Kidney (tissue), 14 donors: ENCODE measurements around the gene AUTS2. TPM values are rescaled to one million over a fixed set of nuclear protein-coding genes. Genes with fewer than 3 reads are reported as not detected.

Source experiments
- DNase-seq, 5 donors: peaks; one replicate each; pipeline ENCODE4 v3.0.0-alpha.2; 2013 to 2020
- FAIRE-seq: peaks from 2 replicates; lab custom pipeline; 2012; peaks lifted over from hg19 to GRCh38; lab: Jason Lieb, UNC
- H3K27ac ChIP-seq, 2 donors: one replicate each; pipeline ENCODE4 v1.7.0; 2013; ENCODE audit warnings: low read depth in 2 of 2, low read length in 2 of 2, inconsistent platforms in 1 of 2
- H3K27me3 ChIP-seq: one replicate; pipeline ENCODE4 v1.7.1; 2013; ENCODE audit warnings: low read length, inconsistent platforms; ENCODE audit not compliant: control insufficient read depth, insufficient read depth
- H3K36me3 ChIP-seq, 3 donors: one replicate each; pipeline versions ENCODE4 v1.7.0 to v1.7.1; 2013; ENCODE audit warnings: low read length in 3 of 3, control low read depth in 1 of 3, inconsistent platforms in 1 of 3; ENCODE audit not compliant: insufficient read depth in 3 of 3, control insufficient read depth in 2 of 3
- H3K4me1 ChIP-seq, 3 donors: one replicate each; pipeline versions ENCODE4 v1.7.0 to v1.7.1; 2013; ENCODE audit warnings: low read length in 3 of 3, inconsistent platforms in 1 of 3, low read depth in 1 of 3; ENCODE audit not compliant: control insufficient read depth in 2 of 3, insufficient read depth in 2 of 3
- H3K4me3 ChIP-seq, 3 donors: one replicate each; pipeline versions ENCODE4 v1.7.0 to v1.8.1; 2013; ENCODE audit warnings: low read length in 3 of 3, control low read depth in 1 of 3, inconsistent platforms in 1 of 3
- H3K9ac ChIP-seq, 3 donors: one replicate each; pipeline versions ENCODE4 v1.7.0 to v1.7.1; 2013; ENCODE audit warnings: low read length in 3 of 3, control low read depth in 1 of 3, inconsistent platforms in 1 of 3
- H3K9me3 ChIP-seq, 3 donors: one replicate each; pipeline versions ENCODE4 v1.7.0 to v1.7.1; 2013; ENCODE audit warnings: low read length in 3 of 3, control low read depth in 1 of 3, inconsistent platforms in 1 of 3; ENCODE audit not compliant: control insufficient read depth in 2 of 3, insufficient read depth in 1 of 3
- CTCF ChIP-seq: IDR thresholded peaks from 3 replicates; pipeline ENCODE4 v1.5.1; 2012; ENCODE audit warnings: mild to moderate bottlenecking, moderate library complexity, borderline replicate concordance; ENCODE audit not compliant: insufficient read depth; ENCODE audit errors: extremely low read depth
- intact Hi-C: fragments of 100-400 bp; cut with DNase I; formaldehyde crosslinking; loops from one replicate; pipeline ENCODE4 v1.11.1; 2022
- polyA plus RNA-seq: library from polyadenylated mRNA; stranded (reverse); fragments of 350-450 nt; fragmentation: Illumina TruSeq; extraction: RNeasy Lipid Tissue Mini Kit (QIAGEN cat#74804); gene quantifications from one replicate; pipeline ENCODE4 v1.2.3, GENCODE V29; 2014; ENCODE audit warnings: low read depth, low replicate concordance; ENCODE audit not compliant: insufficient read depth
- total RNA-seq: library from RNA; stranded (reverse); fragmentation: NEBNext Ultra II Directional; extraction: Animal tissue kit (Norgen Biotek cat#: 25700); gene quantifications from one replicate; pipeline ENCODE4 v1.2.1, GENCODE V29; 2021
- donor health status: control.
- donor health status: control.
- donor health status: control.
- donor health status: control.
- donor health status: control.
- donor health status: DM: yes; HTN: yes; CAD: no.
- donor health status: Normal renal cell carcinoma (clear cell type).

Gene AUTS2
- total and polyA plus RNA-seq, 2 donors from 2014 or later, result 5.2 to 33.8 TPM

- no peak for DNase-seq
- intact Hi-C loops, result no loop called here
- Histone ChIP-seq H3K27ac (no peak overlapping the region), H3K36me3 (no peaks in the 10 kb centered on the region), H3K27me3 (no peaks in the 10 kb centered on the region), H3K4me3 (no peak overlapping the region), H3K4me1 (peaks cover 0 to 5% (median 3%) of the 10 kb centered on the region in 3 donors), H3K9me3 (no peaks in the 10 kb centered on the region), H3K9ac (no peak overlapping the region)
- no peak for FAIRE-seq
- TF ChIP-seq CTCF, result no peak
Measured at GRCh38 chr7:70706698-70707097, 1108.4 kb downstream of the AUTS2 start.

- FAIRE-seq (no peak), DNase-seq (peak in 1 of 5 donors; percentile 40)
- Histone ChIP-seq H3K9ac (no peak overlapping the region), H3K27me3 (no peaks in the 10 kb centered on the region), H3K4me3 (no peak overlapping the region), H3K4me1 (peaks cover 0 to 5% (median 5%) of the 10 kb centered on the region in 3 donors), H3K27ac (no peak overlapping the region), H3K9me3 (no peaks in the 10 kb centered on the region), H3K36me3 (no peaks in the 10 kb centered on the region)
- TF ChIP-seq CTCF, result no peak
- intact Hi-C loops, result no loop called here
Measured at GRCh38 chr7:70707823-70708243, 1109.6 kb downstream of the AUTS2 start.

- TF ChIP-seq CTCF, result no peak
- Histone ChIP-seq H3K9ac (no peak overlapping the region), H3K9me3 (peaks cover 0 to 2% (median 0%) of the 10 kb centered on the region in 3 donors), H3K4me1 (peaks cover 0 to 5% (median 5%) of the 10 kb centered on the region in 3 donors), H3K27me3 (no peaks in the 10 kb centered on the region), H3K4me3 (no peak overlapping the region), H3K27ac (no peak overlapping the region), H3K36me3 (no peaks in the 10 kb centered on the region)
- no peak for FAIRE-seq
- intact Hi-C loops, result no loop called here
- DNase-seq, result peak in 1 of 5 donors; percentile 43
Measured at GRCh38 chr7:70710011-70710480, 1111.8 kb downstream of the AUTS2 start.

- Histone ChIP-seq H3K9me3 (peaks cover 0 to 2% (median 0%) of the 10 kb centered on the region in 3 donors), H3K27me3 (no peaks in the 10 kb centered on the region), H3K36me3 (no peaks in the 10 kb centered on the region), H3K9ac (no peak overlapping the region), H3K4me1 (peaks cover 0 to 5% (median 5%) of the 10 kb centered on the region in 3 donors), H3K27ac (no peak overlapping the region), H3K4me3 (no peak overlapping the region)
- DNase-seq (no peak), FAIRE-seq (no peak)
- no peak for TF ChIP-seq CTCF
- intact Hi-C loops, result no loop called here
Measured at GRCh38 chr7:70710651-70711050, 1112.4 kb downstream of the AUTS2 start.
